Measurements from ENCODE around the gene MAD2L1. TPM values are rescaled to one million over a fixed set of nuclear protein-coding genes. Genes with fewer than 3 reads are reported as not detected.

The MAD2L1 gene
- total RNA-seq, 1 experiment from 2014 or later = 43.7 TPM

- ATAC-seq = no peak
- POLR2A ChIA-PET = no interaction called here
- TF ChIP-seq SIN3A (IDR thresholded peaks at IDR 0.05; ENCODE audit: borderline replicate concordance, insufficient read depth, low read depth, low read length) (no peak), POLR2AphosphoS5 (IDR thresholded peaks at IDR 0.05; ENCODE audit: low read depth, low read length) (no peak), TCF7L2 (IDR thresholded peaks at IDR 0.05; ENCODE audit: low read depth, low read length) (no peak), REST (IDR thresholded peaks at IDR 0.05; ENCODE audit: insufficient read depth in 1 of 2, low read depth in 2 of 2, low read length in 1 of 2) (no peak)
- TF ChIP-seq, protein P1, sequence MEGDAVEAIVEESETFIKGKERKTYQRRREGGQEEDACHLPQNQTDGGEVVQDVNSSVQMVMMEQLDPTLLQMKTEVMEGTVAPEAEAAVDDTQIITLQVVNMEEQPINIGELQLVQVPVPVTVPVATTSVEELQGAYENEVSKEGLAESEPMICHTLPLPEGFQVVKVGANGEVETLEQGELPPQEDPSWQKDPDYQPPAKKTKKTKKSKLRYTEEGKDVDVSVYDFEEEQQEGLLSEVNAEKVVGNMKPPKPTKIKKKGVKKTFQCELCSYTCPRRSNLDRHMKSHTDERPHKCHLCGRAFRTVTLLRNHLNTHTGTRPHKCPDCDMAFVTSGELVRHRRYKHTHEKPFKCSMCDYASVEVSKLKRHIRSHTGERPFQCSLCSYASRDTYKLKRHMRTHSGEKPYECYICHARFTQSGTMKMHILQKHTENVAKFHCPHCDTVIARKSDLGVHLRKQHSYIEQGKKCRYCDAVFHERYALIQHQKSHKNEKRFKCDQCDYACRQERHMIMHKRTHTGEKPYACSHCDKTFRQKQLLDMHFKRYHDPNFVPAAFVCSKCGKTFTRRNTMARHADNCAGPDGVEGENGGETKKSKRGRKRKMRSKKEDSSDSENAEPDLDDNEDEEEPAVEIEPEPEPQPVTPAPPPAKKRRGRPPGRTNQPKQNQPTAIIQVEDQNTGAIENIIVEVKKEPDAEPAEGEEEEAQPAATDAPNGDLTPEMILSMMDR (IDR thresholded peaks at IDR 0.05) = no peak
- Histone ChIP-seq H3K4me1 (ENCODE audit: control insufficient read depth, insufficient read depth, low read length) (no peaks in the 10 kb centered on the region; the same call in 1 of the 2 replicates), H3K36me3 (ENCODE audit: control insufficient read depth, insufficient read depth, low read length) (peaks cover 14% of the 10 kb centered on the region; the same call in 1 of the 2 replicates), H3K27me3 (ENCODE audit: control insufficient read depth, insufficient read depth, low read length) (no peaks in the 10 kb centered on the region), H3K9me3 (ENCODE audit: control insufficient read depth, insufficient read depth, low read depth, low read length) (no peaks in the 10 kb centered on the region), H3K4me3 (ENCODE audit: low read depth in 2 of 2, low read length in 2 of 2) (no peak overlapping the region), H3K27ac (ENCODE audit: low read length) (peak overlapping the region; percentile 72; the same call in 1 of the 2 replicates)
- CTCF ChIA-PET = no interaction called here
- no TSS peak for BruUV-seq (replicated peaks)
- intact Hi-C loops (cut with micrococcal nuclease; ENCODE audit: unreplicated experiment) (loop anchor here (10.0 kb wide), 1 partner anchor 500 kb away; no protein-coding TSS in a partner anchor), in situ Hi-C loops (cut with HindIII; ENCODE audit: low pct_unique_long_range_greater_than_20kb, low sequenced_read_pairs) (no loop called here)
- DNase-seq (ENCODE audit: low read depth, low spot score) = no peak
Measured at GRCh38 chr4:120055162-120055561, 11.5 kb downstream of the MAD2L1 start.

- Histone ChIP-seq H3K36me3 (ENCODE audit: control insufficient read depth, insufficient read depth, low read length) (peaks cover 3% of the 10 kb centered on the region; the same call in 1 of the 2 replicates), H3K4me3 (ENCODE audit: low read depth in 2 of 2, low read length in 2 of 2) (no peak overlapping the region), H3K27ac (ENCODE audit: low read length) (peak overlapping the region; percentile 72), H3K27me3 (ENCODE audit: control insufficient read depth, insufficient read depth, low read length) (no peaks in the 10 kb centered on the region), H3K4me1 (ENCODE audit: control insufficient read depth, insufficient read depth, low read length) (peaks cover 6% of the 10 kb centered on the region), H3K9me3 (ENCODE audit: control insufficient read depth, insufficient read depth, low read depth, low read length) (no peaks in the 10 kb centered on the region)
- no TSS peak for BruUV-seq (replicated peaks)
- no peak for DNase-seq (ENCODE audit: low read depth, low spot score)
- TF ChIP-seq SIN3A (IDR thresholded peaks at IDR 0.05; ENCODE audit: borderline replicate concordance, insufficient read depth, low read depth, low read length) (no peak), POLR2AphosphoS5 (IDR thresholded peaks at IDR 0.05; ENCODE audit: low read depth, low read length) (no peak), REST (IDR thresholded peaks at IDR 0.05; ENCODE audit: insufficient read depth in 1 of 2, low read depth in 2 of 2, low read length in 1 of 2) (no peak), TCF7L2 (IDR thresholded peaks at IDR 0.05; ENCODE audit: low read depth, low read length) (no peak)
- TF ChIP-seq, protein P1 (IDR thresholded peaks at IDR 0.05) = no peak
- ChIA-PET CTCF (no interaction called here), POLR2A (no interaction called here)
- in situ Hi-C loops (cut with HindIII; ENCODE audit: low pct_unique_long_range_greater_than_20kb, low sequenced_read_pairs) = no loop called here
- intact Hi-C loops (cut with micrococcal nuclease; ENCODE audit: unreplicated experiment) = loop anchor here (10.0 kb wide), 1 partner anchor 499 kb away; no protein-coding TSS in a partner anchor
- ATAC-seq = no peak
Measured at GRCh38 chr4:120053911-120054310, 12.7 kb downstream of the MAD2L1 start.

Data from Panc1 (cell line).